Mucosa of stomach (tissue), 1 donor: Measurements from ENCODE around the gene TREM1.
"Not testable (repeated sequence)": the region's sequence is repeated elsewhere in the genome, so short reads cannot be mapped to it uniquely, and the experiment has no call there.

Experiments
- H3K27me3 ChIP-seq: one replicate; pipeline ENCODE4 v1.7.0; 2013; ENCODE audit warnings: mild to moderate bottlenecking, low read length; ENCODE audit not compliant: control insufficient read depth, insufficient read depth
- H3K36me3 ChIP-seq: one replicate; pipeline ENCODE4 v1.7.0; 2013; ENCODE audit warnings: low read length; ENCODE audit not compliant: control insufficient read depth, insufficient read depth
- H3K4me1 ChIP-seq: one replicate; pipeline ENCODE4 v1.7.0; 2013; ENCODE audit warnings: mild to moderate bottlenecking, low read length; ENCODE audit not compliant: control insufficient read depth, insufficient read depth
- H3K4me3 ChIP-seq: one replicate; pipeline ENCODE4 v1.7.0; 2013; ENCODE audit warnings: low read length
- H3K9ac ChIP-seq: one replicate; pipeline ENCODE4 v1.7.0; 2013; ENCODE audit warnings: mild to moderate bottlenecking, low read length, moderate library complexity
- H3K9me3 ChIP-seq: one replicate; pipeline ENCODE4 v1.7.0; 2013; ENCODE audit warnings: mild to moderate bottlenecking, low read length, moderate library complexity; ENCODE audit not compliant: control insufficient read depth
- donor health status: Pancreatic carcinoma.

Gene TREM1

GRCh38 chr6:41247882-41248705, 38.4 kb downstream of the TREM1 start:
- Histone ChIP-seq H3K4me3 (no peak overlapping the region), H3K9ac (no peak overlapping the region), H3K9me3 (no peaks in the 10 kb centered on the region), H3K4me1 (no peaks in the 10 kb centered on the region), H3K27me3 (no peaks in the 10 kb centered on the region), H3K36me3 (no peaks in the 10 kb centered on the region)

GRCh38 chr6:41247288-41247865, 39.1 kb downstream of the TREM1 start:
- no peaks in the 10 kb centered on the region for H3K36me3 ChIP-seq
- H3K4me3 ChIP-seq: no peak overlapping the region
- H3K4me1 ChIP-seq: no peaks in the 10 kb centered on the region
- no peak overlapping the region for H3K9ac ChIP-seq
- no peaks in the 10 kb centered on the region for H3K27me3 ChIP-seq
- no peaks in the 10 kb centered on the region for H3K9me3 ChIP-seq

- not testable (repeated sequence) for H3K9me3 ChIP-seq, H3K27me3 ChIP-seq, H3K9ac ChIP-seq, H3K4me1 ChIP-seq, H3K4me3 ChIP-seq, H3K36me3 ChIP-seq
These were observed 40.0 kb downstream of the TREM1 start for GRCh38 chr6:41246529-41246928.

- Histone ChIP-seq H3K36me3 (no peaks in the 10 kb centered on the region), H3K9me3 (no peaks in the 10 kb centered on the region), H3K4me3 (no peak overlapping the region), H3K4me1 (no peaks in the 10 kb centered on the region), H3K9ac (no peak overlapping the region), H3K27me3 (peaks cover 16% of the 10 kb centered on the region)
These were observed 46.9 kb downstream of the TREM1 start for GRCh38 chr6:41239467-41240159.

- no peaks in the 10 kb centered on the region for H3K36me3 ChIP-seq
- no peak overlapping the region for H3K4me3 ChIP-seq
- no peaks in the 10 kb centered on the region for H3K9me3 ChIP-seq
- H3K27me3 ChIP-seq: peaks cover 16% of the 10 kb centered on the region
- H3K9ac ChIP-seq: no peak overlapping the region
- H3K4me1 ChIP-seq: no peaks in the 10 kb centered on the region
These were observed 49.4 kb downstream of the TREM1 start for GRCh38 chr6:41237128-41237527.

- H3K9me3 ChIP-seq: no peaks in the 10 kb centered on the region
- no peaks in the 10 kb centered on the region for H3K36me3 ChIP-seq
- no peak overlapping the region for H3K4me3 ChIP-seq
- H3K27me3 ChIP-seq: peaks cover 11% of the 10 kb centered on the region
- no peak overlapping the region for H3K9ac ChIP-seq
- no peaks in the 10 kb centered on the region for H3K4me1 ChIP-seq
These were observed 50.2 kb downstream of the TREM1 start for GRCh38 chr6:41236276-41236675.

GRCh38 chr6:41232667-41233066, 53.8 kb downstream of the TREM1 start:
- Histone ChIP-seq H3K9me3 (no peaks in the 10 kb centered on the region), H3K9ac (no peak overlapping the region), H3K4me1 (no peaks in the 10 kb centered on the region), H3K27me3 (peaks cover 2% of the 10 kb centered on the region), H3K36me3 (no peaks in the 10 kb centered on the region), H3K4me3 (no peak overlapping the region)

- no peak overlapping the region for H3K4me3 ChIP-seq
These were observed 55.2 kb downstream of the TREM1 start for GRCh38 chr6:41231246-41231645.

GRCh38 chr6:41229721-41230120, 56.8 kb downstream of the TREM1 start:
- no peaks in the 10 kb centered on the region for H3K4me1 ChIP-seq
- no peaks in the 10 kb centered on the region for H3K9me3 ChIP-seq
- no peak overlapping the region for H3K9ac ChIP-seq
- no peak overlapping the region for H3K4me3 ChIP-seq
- H3K27me3 ChIP-seq: no peaks in the 10 kb centered on the region
- H3K36me3 ChIP-seq: no peaks in the 10 kb centered on the region

More at GRCh38 chr6:41231246-41231645, 55.2 kb downstream of the TREM1 start:
- H3K36me3 ChIP-seq: no peaks in the 10 kb centered on the region
- no peaks in the 10 kb centered on the region for H3K9me3 ChIP-seq
- H3K4me1 ChIP-seq: no peaks in the 10 kb centered on the region
- H3K9ac ChIP-seq: no peak overlapping the region
- H3K27me3 ChIP-seq: no peaks in the 10 kb centered on the region

- H3K4me1 ChIP-seq: no peaks in the 10 kb centered on the region
- H3K9ac ChIP-seq: no peak overlapping the region
- H3K9me3 ChIP-seq: no peaks in the 10 kb centered on the region
- no peaks in the 10 kb centered on the region for H3K36me3 ChIP-seq
- no peaks in the 10 kb centered on the region for H3K27me3 ChIP-seq
- H3K4me3 ChIP-seq: no peak overlapping the region
These were observed 57.9 kb downstream of the TREM1 start for GRCh38 chr6:41228616-41229015.

GRCh38 chr6:41228096-41228495, 58.4 kb downstream of the TREM1 start, which contains the start of gene TREML4:
TREML4 (plus strand) TSS chr6:41228349; CDS start chr6:41228428, 79 bp downstream.
- no peaks in the 10 kb centered on the region for H3K9me3 ChIP-seq
- H3K27me3 ChIP-seq: peaks cover under 1% of the 10 kb centered on the region
- H3K4me3 ChIP-seq: no peak within 1 kb of the TSS
- no peak within 1 kb of the TSS for H3K9ac ChIP-seq
- H3K36me3 ChIP-seq: no peaks in the 10 kb centered on the region
- H3K4me1 ChIP-seq: no peaks in the 10 kb centered on the region

GRCh38 chr6:41226752-41227151, 59.7 kb downstream of the TREM1 start:
- H3K9me3 ChIP-seq: no peaks in the 10 kb centered on the region
- H3K4me3 ChIP-seq: no peak overlapping the region
- no peak overlapping the region for H3K9ac ChIP-seq
- H3K4me1 ChIP-seq: no peaks in the 10 kb centered on the region
- no peaks in the 10 kb centered on the region for H3K36me3 ChIP-seq
- peaks cover 3% of the 10 kb centered on the region for H3K27me3 ChIP-seq
